ENCODE data around the gene NQO2.
"Not testable (repeated sequence)": the region's sequence is repeated elsewhere in the genome, so short reads cannot be mapped to it uniquely, and the experiment has no call there.

Gene NQO2

GRCh38 chr6:2971420-2972218 lies 28.1 kb upstream of the NQO2 start, which contains the start of gene SERPINB6:
TSS of gene SERPINB6 (minus strand) at chr6:2971567. CDS start at chr6:2959332, 12,235 bp downstream.
- CTCF ChIA-PET = interaction anchor here (0.9 kb wide), 1 partner anchor 18 kb away, joined by 4 read pairs; no protein-coding TSS in a partner anchor
- peak within 1 kb of the TSS; percentile 65 for H3K4me3 ChIP-seq (ENCODE audit: low read depth, low read length)

DNA sequence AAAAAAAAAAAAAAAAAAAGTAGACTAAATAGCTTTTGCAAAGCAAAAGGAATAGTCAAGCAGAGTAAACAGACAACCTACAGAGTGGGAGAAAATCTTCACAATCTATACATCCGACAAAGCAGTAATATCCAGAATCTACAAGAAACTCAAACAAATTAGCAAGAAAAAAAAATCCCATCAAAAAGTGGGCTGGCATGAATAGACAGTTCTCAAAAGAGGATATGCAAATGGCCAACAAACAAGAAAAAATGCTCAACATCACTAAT lies 27.5 kb upstream of the NQO2 start:
- H3K4me3 ChIP-seq (ENCODE audit: low read depth, low read length) = peak overlapping the region; percentile 65
- CTCF ChIA-PET = not testable (repeated sequence)
- POLR2A ChIA-PET = interaction anchor here (0.9 to 1.6 kb wide), 3 partner anchors 12 to 20 kb away, joined by 3 to 14 read pairs (median 5); no protein-coding TSS in a partner anchor

More at GRCh38 chr6:2971420-2972218, 28.1 kb upstream of the NQO2 start, which contains the start of gene SERPINB6:
- DNase-seq (ENCODE audit: low read depth, low spot score) = no peak
- TF ChIP-seq CTCF (IDR thresholded peaks at IDR 0.05; ENCODE audit: insufficient read depth, low read length, missing control alignments) = no peak
- POLR2A ChIA-PET = interaction anchor here (0.9 to 1.6 kb wide), 4 partner anchors 13 to 19 kb away, joined by 3 to 14 read pairs (median 4); no protein-coding TSS in a partner anchor

DNA sequence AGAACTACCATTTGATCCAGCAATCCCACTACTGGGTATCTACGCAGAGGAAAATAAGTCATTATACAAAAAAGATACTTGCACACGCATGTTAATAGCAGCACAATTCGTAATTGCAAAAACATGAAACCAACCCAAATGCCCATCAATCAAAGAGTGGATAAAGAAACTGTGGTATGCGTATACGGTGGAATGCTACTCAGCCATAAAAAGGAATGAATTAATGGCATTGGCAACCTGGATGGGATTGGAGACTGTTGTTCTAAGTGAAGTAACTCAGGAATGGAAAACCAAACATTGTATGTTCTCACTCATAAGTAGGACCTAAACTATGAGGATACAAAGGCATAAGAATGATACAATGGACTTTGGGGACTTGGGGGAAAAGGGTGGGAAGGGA lies 27.0 kb upstream of the NQO2 start:
- CTCF ChIA-PET; H3K4me3 ChIP-seq (ENCODE audit: low read depth, low read length); DNase-seq (ENCODE audit: low read depth, low spot score): not testable (repeated sequence)
- POLR2A ChIA-PET = interaction anchor here (1.6 kb wide), 1 partner anchor 16 kb away, joined by 14 read pairs; no protein-coding TSS in a partner anchor

More for the DNA sequence above, 27.5 kb upstream of the NQO2 start:
- not testable (repeated sequence) for DNase-seq (ENCODE audit: low read depth, low spot score)

- CTCF ChIA-PET = interaction anchor here (2.0 to 5.6 kb wide), 2 partner anchors 15 to 21 kb away, joined by 17 to 54 read pairs; no protein-coding TSS in a partner anchor
- POLR2A ChIA-PET; H3K4me3 ChIP-seq (ENCODE audit: low read depth, low read length); DNase-seq (ENCODE audit: low read depth, low spot score): not testable (repeated sequence)
Measured at GRCh38 chr6:2973180-2973579, 26.5 kb upstream of the NQO2 start.

DNA sequence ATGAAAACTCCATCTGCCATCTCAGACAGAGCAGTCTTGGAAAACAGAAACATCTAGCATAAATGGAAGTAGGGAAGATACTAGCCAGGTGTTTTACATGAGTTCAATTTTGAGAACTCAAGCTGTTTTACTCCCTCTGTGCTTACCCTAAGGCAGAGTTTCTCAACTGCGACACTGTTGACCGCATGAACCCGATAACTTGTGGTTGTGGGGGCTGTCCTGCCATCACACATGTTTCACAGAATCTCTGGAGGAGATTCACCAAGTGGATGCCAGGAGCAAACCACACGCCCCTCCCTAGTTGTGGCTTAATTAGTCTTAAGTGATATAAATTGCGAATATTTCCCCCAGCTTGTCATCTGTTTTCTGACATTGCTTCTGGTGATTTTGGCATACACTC lies 26.0 kb upstream of the NQO2 start:
- TF ChIP-seq CTCF (IDR thresholded peaks at IDR 0.05; ENCODE audit: insufficient read depth, low read length, missing control alignments) = no peak
- ChIA-PET CTCF (interaction anchor here (1.6 to 5.6 kb wide), 3 partner anchors 7 to 21 kb away, joined by 5 to 54 read pairs (median 17); no protein-coding TSS in a partner anchor), POLR2A (no interaction called here)
- H3K4me3 ChIP-seq (ENCODE audit: low read depth, low read length) = no peak overlapping the region
- no peak for DNase-seq (ENCODE audit: low read depth, low spot score)

- POLR2A ChIA-PET = interaction anchor here (1.3 kb wide), 1 partner anchor 11 kb away, joined by 4 read pairs; no protein-coding TSS in a partner anchor
Measured at GRCh38 chr6:2976060-2976459, 23.6 kb upstream of the NQO2 start.

DNA sequence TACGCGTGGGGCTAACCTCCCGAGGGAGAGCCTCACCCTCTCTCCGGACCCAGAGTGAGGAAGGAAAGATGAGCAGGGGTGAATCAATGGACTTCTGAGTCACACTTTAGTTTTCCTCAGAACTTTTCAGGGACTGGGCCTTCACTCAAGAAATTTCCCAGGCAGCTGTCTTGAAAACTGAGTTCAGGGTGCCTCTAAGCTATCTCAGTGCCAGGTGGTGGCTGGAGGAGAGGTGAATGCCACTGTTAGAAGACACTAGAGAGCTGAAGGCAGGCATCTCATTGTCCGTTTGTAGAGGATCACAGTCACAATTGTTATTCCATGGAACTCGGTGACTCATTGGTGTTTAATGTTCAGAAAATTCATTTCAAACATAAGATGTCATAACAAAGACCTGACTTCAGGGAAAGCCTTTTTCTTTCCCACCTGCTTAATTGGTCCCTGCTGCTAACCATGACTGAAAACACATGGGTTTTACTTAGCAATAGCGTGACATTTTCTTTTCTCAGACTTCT lies 23.1 kb upstream of the NQO2 start:
- ChIA-PET POLR2A (interaction anchor here (1.3 to 2.6 kb wide), 2 partner anchors 10 to 12 kb away, joined by 4 to 11 read pairs; no protein-coding TSS in a partner anchor), CTCF (interaction anchor here (2.1 to 6.6 kb wide), 3 partner anchors 12 to 130 kb away, joined by 9 to 54 read pairs (median 51); no protein-coding TSS in a partner anchor)
- H3K4me3 ChIP-seq (ENCODE audit: low read depth, low read length) = no peak overlapping the region
- no peak for TF ChIP-seq CTCF (IDR thresholded peaks at IDR 0.05; ENCODE audit: insufficient read depth, low read length, missing control alignments)
- no peak for DNase-seq (ENCODE audit: low read depth, low spot score)

More at GRCh38 chr6:2976060-2976459, 23.6 kb upstream of the NQO2 start:
- DNase-seq (ENCODE audit: low read depth, low spot score) = no peak
- no peak for TF ChIP-seq CTCF (IDR thresholded peaks at IDR 0.05; ENCODE audit: insufficient read depth, low read length, missing control alignments)
- no peak overlapping the region for H3K4me3 ChIP-seq (ENCODE audit: low read depth, low read length)
- CTCF ChIA-PET = interaction anchor here (2.1 to 6.6 kb wide), 3 partner anchors 12 to 130 kb away, joined by 9 to 54 read pairs (median 51); no protein-coding TSS in a partner anchor
